Thyroid gland (tissue), 4 donors: ENCODE results near the gene DHPS. TPM values are rescaled to one million over a fixed set of nuclear protein-coding genes. Genes with fewer than 3 reads are reported as not detected.

ENCODE experiments used
- DNase-seq, 2 donors: peaks; one replicate each; pipeline ENCODE4 v3.0.0-alpha.2; 2019
- H3K27ac ChIP-seq, 3 donors: fragments of 200-600 bp; sonication (generic); 1 replicate in 2 of 3; 2 replicates in 1 of 3; pipeline ENCODE4 v1.5.1; 2016 to 2019; ENCODE audit warnings: mild to moderate bottlenecking in 1 of 3, moderate library complexity in 1 of 3
- H3K27me3 ChIP-seq: fragments of 200-600 bp; sonication (generic); one replicate; pipeline ENCODE4 v1.5.1; 2019
- H3K36me3 ChIP-seq, 2 donors: fragments of 200-600 bp; sonication (generic); one replicate each; pipeline ENCODE4 v1.5.1; 2016 to 2019
- H3K4me1 ChIP-seq, 2 donors: fragments of 200-600 bp; sonication (generic); one replicate each; pipeline ENCODE4 v1.5.1; 2017 to 2019
- H3K4me3 ChIP-seq, 3 donors: fragments of 200-600 bp; sonication (generic); replicated peaks in 1 of 3; 1 replicate in 2 of 3; 2 replicates in 1 of 3; pipeline ENCODE4 v1.5.1; 2016; ENCODE audit warnings: mild to moderate bottlenecking in 1 of 3
- H3K9me3 ChIP-seq: fragments of 200-600 bp; sonication (generic); one replicate; pipeline ENCODE4 v1.5.1; 2017
- POLR2A ChIP-seq, 2 donors: fragments of 450-650 bp; IDR thresholded peaks; one replicate each; pipeline ENCODE4 v1.6.1; 2017; ENCODE audit warnings: antibody characterized with exemption in 2 of 2, mild to moderate bottlenecking in 2 of 2, moderate library complexity in 1 of 2
- WGBS, 2 donors: methylation state at CpG; one replicate each; pipeline ENCODE4 v1.1.5; 2017; 5-methylcytosine and 5-hydroxymethylcytosine counted together
- intact Hi-C: fragments of 100-400 bp; cut with DNase I; formaldehyde crosslinking; loops from one replicate; pipeline ENCODE4 v1.15.1; 2023
- total RNA-seq, 4 donors: library from RNA; depleted of rRNA; stranded (reverse); fragments of >200 nt; gene quantifications; one replicate each; pipeline ENCODE4 v1.2.3, GENCODE V29; 2016
- TF ChIP-seq, protein P1 (sequence below), 6 experiments: fragments of 200-600 bp in 3 of 6; fragments of 450-650 bp in 3 of 6; sonication (generic) in 3 of 6; IDR thresholded peaks; one replicate each; pipeline ENCODE4 v1.5.1; 2016 to 2019; ENCODE audit warnings: antibody characterized with exemption in 6 of 6, mild to moderate bottlenecking in 2 of 6, inconsistent platforms in 1 of 6, moderate library complexity in 1 of 6

The DHPS gene
- total RNA-seq, 4 donors from 2014 or later, result 105 to 122 (median 115) TPM

GRCh38 chr19:12656899-12657571, 24.6 kb downstream of the DHPS start:
- H3K4me3 ChIP-seq, result no peak overlapping the region
- no peak overlapping the region for H3K27ac ChIP-seq
- peaks cover 19 to 25% of the 10 kb centered on the region in 2 donors for H3K36me3 ChIP-seq
- no peak for TF ChIP-seq POLR2A (IDR thresholded peaks at IDR 0.05)
- TF ChIP-seq, protein P1, sequence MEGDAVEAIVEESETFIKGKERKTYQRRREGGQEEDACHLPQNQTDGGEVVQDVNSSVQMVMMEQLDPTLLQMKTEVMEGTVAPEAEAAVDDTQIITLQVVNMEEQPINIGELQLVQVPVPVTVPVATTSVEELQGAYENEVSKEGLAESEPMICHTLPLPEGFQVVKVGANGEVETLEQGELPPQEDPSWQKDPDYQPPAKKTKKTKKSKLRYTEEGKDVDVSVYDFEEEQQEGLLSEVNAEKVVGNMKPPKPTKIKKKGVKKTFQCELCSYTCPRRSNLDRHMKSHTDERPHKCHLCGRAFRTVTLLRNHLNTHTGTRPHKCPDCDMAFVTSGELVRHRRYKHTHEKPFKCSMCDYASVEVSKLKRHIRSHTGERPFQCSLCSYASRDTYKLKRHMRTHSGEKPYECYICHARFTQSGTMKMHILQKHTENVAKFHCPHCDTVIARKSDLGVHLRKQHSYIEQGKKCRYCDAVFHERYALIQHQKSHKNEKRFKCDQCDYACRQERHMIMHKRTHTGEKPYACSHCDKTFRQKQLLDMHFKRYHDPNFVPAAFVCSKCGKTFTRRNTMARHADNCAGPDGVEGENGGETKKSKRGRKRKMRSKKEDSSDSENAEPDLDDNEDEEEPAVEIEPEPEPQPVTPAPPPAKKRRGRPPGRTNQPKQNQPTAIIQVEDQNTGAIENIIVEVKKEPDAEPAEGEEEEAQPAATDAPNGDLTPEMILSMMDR (IDR thresholded peaks at IDR 0.05), result no peak
- intact Hi-C loops, result no loop called here
- no peaks in the 10 kb centered on the region for H3K9me3 ChIP-seq
- DNase-seq, result no peak
- H3K4me1 ChIP-seq, result no peaks in the 10 kb centered on the region
- H3K27me3 ChIP-seq, result no peaks in the 10 kb centered on the region
- 66 to 70% methylated on average over 48 to 50 of the region's 50 CpGs for WGBS, 2 donors

- no peaks in the 10 kb centered on the region for H3K9me3 ChIP-seq
- intact Hi-C loops, result no loop called here
- DNase-seq, result no peak
- no peak for TF ChIP-seq POLR2A (IDR thresholded peaks at IDR 0.05)
- TF ChIP-seq, protein P1 (IDR thresholded peaks at IDR 0.05), result no peak
- no peaks in the 10 kb centered on the region for H3K4me1 ChIP-seq
- no peak overlapping the region for H3K27ac ChIP-seq
- H3K4me3 ChIP-seq, result no peak overlapping the region
- H3K36me3 ChIP-seq, result peaks cover 12 to 16% of the 10 kb centered on the region in 2 donors
- no peaks in the 10 kb centered on the region for H3K27me3 ChIP-seq
- 94% methylated on average over 8 of the region's 8 CpGs for WGBS, 2 donors
Measured at GRCh38 chr19:12655546-12655945, 26.1 kb downstream of the DHPS start.

DNA sequence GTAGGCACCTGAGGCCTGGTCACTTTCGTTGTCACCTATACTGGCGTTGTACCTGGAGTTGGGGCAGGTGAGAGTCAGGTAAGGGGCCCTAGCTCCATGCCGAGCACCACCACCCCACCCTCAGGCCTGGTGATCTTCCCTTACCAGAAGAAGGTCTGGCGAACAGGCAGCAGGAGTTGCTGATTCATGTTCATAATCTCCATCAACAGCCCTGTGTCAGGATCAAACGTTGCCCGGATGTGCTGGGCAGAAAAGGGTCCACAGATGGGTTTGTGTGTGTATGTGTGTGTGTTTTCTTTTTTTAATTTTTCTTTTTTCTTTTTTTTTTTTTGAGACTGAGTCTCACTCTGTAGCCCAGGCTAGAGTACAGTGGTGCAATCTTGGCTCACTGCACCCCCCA, 29.5 kb downstream of the DHPS start:
- no peaks in the 10 kb centered on the region for H3K9me3 ChIP-seq
- no peaks in the 10 kb centered on the region for H3K27me3 ChIP-seq
- peaks cover 6 to 12% of the 10 kb centered on the region in 2 donors for H3K36me3 ChIP-seq
- H3K4me3 ChIP-seq, result no peak overlapping the region
- no peak for TF ChIP-seq POLR2A (IDR thresholded peaks at IDR 0.05)
- TF ChIP-seq, protein P1 (IDR thresholded peaks at IDR 0.05), result no peak
- DNase-seq, result no peak
- H3K4me1 ChIP-seq, result peaks cover 13 to 15% of the 10 kb centered on the region in 2 donors
- intact Hi-C loops, result no loop called here
- no peak overlapping the region for H3K27ac ChIP-seq
- WGBS, 2 donors, result 91 to 98% methylated on average over 6 of the region's 6 CpGs

GRCh38 chr19:12649941-12650340, 31.7 kb downstream of the DHPS start:
- peaks cover 14 to 15% of the 10 kb centered on the region in 2 donors for H3K4me1 ChIP-seq
- intact Hi-C loops, result no loop called here
- no peaks in the 10 kb centered on the region for H3K27me3 ChIP-seq
- no peaks in the 10 kb centered on the region for H3K9me3 ChIP-seq
- WGBS, 2 donors, result 96 to 98% methylated on average over 10 of the region's 10 CpGs
- H3K4me3 ChIP-seq, result no peak overlapping the region
- no peak for DNase-seq
- H3K27ac ChIP-seq, result no peak overlapping the region
- no peak for TF ChIP-seq POLR2A (IDR thresholded peaks at IDR 0.05)
- TF ChIP-seq, protein P1 (IDR thresholded peaks at IDR 0.05), result no peak
- peaks cover 3 to 6% of the 10 kb centered on the region in 2 donors for H3K36me3 ChIP-seq

DNA sequence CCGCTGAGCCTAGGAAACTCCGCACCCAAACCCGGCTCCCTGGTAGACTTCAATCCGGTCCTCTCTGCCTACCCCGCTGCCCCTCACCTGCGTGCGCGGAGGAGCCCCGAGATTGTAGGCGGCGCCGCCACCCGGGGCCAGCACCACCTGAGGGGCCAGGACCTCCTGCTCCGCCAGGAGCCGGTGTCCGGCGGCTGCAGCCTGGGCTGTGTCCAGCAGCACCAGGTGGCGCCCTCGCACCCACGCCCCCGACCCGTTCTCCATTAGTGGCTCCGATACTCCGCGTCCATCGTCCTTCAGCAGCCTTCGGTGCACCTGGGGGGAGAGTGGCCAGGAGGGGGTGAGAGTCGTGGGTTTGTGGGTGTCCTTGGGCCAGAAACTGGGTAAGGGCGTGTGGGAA, 33.6 kb downstream of the DHPS start:
- intact Hi-C loops, result no loop called here
- no peaks in the 10 kb centered on the region for H3K9me3 ChIP-seq

More for the DNA sequence above, 33.6 kb downstream of the DHPS start:
- H3K4me1 ChIP-seq, result peaks cover 14 to 15% of the 10 kb centered on the region in 2 donors
- peak in 1 of 2 donors; percentile 6 for TF ChIP-seq POLR2A (IDR thresholded peaks at IDR 0.05)
- TF ChIP-seq, protein P1 (IDR thresholded peaks at IDR 0.05), result peak in 3 of 6 experiments; percentile 33 to 37 (median 35)
- no peaks in the 10 kb centered on the region for H3K36me3 ChIP-seq
- no peak overlapping the region for H3K27ac ChIP-seq
- no peaks in the 10 kb centered on the region for H3K27me3 ChIP-seq
- DNase-seq, result peak; percentile 37 to 42
- 10% methylated on average over 19 to 21 of the region's 29 CpGs for WGBS, 2 donors
- H3K4me3 ChIP-seq, result peak overlapping the region in 1 of 3 donors; percentile 23
